AG08395 (cell line): ENCODE results near the gene ALDH3A1.
A peak's percentile ranks its signal among the peaks of the same experiment; 100 is the strongest.
"Not testable (repeated sequence)": the region's sequence is repeated elsewhere in the genome, so short reads cannot be mapped to it uniquely, and the experiment has no call there.

Experiments used
- DNase-seq: peaks from one replicate; pipeline ENCODE4 v3.0.0; 2012; ENCODE audit warnings: mixed read lengths, low spot score

Gene ALDH3A1

DNA sequence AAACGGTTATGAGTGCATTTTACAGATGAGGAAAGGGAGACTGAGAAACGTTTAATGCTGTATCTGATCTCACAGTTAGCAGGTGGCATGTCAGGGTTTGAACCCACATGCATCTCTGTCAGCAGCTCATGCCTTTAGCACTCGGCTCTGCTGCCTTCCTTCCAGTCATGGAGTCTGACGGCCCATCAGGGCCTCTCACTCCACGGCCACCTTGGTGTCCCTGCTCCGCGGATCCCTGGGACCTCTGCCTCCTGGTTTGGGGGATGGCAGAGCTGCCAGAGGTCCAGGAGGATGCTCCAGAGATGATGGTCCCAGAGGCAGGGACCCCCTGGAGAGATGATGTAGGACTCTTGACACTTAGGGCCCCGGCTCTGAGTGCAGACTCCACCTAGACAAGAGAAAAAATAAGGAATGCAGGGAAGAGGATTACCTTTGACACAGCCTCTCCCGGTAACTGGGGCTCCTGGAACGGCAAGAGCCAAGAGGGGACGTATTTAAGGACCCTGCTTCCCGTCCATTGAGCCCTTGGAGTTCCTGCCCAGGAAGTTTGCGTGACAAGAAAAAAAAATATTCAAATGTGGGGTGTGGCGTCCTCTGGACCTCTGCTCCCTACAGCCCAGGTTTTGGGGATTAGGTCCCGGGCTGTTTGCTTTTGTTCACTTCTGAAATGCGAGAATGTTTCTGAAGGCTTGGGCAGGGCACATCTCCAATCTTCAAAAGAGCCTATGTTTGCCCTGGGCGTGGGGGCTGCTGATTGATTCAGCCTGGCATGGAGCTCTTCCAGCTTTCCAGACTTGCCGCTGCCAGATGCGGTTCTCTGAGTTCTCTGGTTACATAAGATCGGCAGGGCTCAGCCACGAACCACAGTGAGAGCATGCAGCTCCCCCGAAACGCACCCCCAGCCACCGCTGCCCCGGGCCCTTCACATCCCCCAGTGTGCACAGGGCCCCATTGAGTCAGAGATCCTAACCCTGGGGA lies at the start of gene ALDH3A1:
TSS of gene ALDH3A1 (minus strand) at position 470 of the 978 bp plus-strand sequence. CDS start 3,169 bp downstream, outside the sequence.
- peak; percentile 53 for DNase-seq

DNA sequence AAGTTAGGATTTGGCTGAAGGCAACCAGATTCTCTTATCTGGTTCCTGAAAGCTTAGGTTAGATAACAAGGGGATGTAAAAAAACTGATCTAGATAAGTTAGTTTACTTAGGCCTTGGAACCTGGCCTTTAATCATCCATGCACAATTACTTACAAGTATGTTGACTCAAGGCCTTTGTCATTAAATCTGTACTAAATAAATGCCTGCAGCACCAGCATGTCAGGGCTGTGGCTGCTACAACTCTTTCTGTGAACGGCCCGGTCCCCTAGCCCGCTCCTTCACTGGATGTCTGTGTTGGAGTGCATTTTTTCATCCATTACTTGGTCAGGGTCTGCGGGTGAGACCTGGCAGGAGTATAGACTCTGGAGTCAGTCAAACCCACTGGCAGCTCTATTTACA lies 48.4 kb upstream of the ALDH3A1 start:
- DNase-seq = no peak

DNA sequence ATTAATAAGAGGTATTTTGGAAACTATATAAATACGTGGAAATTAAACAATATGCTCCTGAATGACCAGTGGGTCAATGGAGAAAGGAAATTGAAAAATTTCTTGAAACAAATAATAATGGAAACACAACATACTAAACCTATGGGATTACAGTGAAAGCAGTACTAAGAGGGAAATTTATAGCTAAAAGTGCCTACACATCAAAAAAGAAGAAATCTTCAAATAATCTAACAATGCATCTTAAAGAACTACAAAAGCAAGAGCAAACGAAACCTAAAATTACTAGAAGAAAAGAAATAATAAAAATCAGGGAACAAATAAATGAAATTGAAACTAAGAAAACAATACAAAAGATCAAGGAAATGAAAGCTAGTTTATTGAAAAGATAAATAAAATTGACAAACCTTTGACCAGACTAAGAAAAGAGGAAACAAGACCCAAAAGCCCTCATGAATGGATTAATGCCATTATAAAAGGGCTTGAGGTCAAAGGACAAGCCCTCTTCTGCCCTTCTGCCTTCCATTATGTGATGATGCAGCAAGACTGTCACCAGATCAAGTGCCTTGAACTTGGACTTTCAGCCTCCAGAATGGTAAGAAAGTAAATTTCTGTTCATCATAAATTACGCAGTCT lies 43.9 kb upstream of the ALDH3A1 start:
- no peak for DNase-seq

DNA sequence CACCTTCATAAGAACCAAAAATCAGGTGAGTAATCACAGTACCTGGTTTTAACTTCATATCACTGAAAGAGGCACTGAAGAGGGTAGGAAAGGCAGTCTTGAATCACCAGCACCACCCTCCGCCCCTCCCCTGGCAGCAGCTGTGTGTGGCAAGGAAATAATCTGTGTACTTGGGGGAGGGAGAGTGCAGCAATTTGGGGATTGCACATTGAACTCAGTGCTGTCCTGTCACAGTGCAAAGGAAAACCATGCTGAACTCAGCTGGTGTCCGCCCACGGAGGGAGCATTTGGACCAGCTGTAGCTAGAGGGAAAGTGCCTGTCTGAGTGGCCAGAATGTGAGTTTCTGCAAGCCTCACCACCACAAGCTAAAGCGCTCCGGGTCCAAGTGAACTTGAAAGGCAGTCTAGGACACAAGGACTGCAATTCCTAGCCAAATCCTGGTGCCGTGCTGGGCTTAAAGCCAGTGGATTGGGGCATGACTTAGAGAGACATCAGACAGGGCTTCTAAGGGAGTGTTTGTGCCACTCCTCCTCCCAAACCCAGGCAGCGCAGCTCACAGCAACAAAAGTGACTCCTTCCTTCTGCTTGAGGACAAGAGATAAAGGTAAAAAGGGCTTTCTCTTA lies 39.7 kb upstream of the ALDH3A1 start:
- DNase-seq = peak; percentile 7

DNA sequence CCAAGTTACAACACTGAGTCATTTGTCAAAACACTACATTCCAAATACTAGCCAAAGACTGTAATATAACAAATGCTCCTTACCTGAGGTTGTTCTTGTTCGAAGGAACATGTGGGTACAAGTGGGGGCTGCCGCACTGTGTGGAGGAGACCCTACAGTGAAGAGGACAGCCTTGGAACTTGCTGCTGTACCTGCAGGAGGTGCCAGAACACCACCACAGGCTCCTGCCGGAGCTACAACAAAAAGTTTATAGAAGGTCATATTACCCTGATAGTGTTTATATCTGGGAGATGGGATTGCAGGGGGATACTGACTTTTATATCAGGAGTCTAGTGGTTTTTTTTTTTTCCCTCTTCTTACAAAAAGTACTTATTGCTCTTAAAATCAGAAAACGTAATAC lies 37.8 kb upstream of the ALDH3A1 start:
- DNase-seq = no peak

DNA sequence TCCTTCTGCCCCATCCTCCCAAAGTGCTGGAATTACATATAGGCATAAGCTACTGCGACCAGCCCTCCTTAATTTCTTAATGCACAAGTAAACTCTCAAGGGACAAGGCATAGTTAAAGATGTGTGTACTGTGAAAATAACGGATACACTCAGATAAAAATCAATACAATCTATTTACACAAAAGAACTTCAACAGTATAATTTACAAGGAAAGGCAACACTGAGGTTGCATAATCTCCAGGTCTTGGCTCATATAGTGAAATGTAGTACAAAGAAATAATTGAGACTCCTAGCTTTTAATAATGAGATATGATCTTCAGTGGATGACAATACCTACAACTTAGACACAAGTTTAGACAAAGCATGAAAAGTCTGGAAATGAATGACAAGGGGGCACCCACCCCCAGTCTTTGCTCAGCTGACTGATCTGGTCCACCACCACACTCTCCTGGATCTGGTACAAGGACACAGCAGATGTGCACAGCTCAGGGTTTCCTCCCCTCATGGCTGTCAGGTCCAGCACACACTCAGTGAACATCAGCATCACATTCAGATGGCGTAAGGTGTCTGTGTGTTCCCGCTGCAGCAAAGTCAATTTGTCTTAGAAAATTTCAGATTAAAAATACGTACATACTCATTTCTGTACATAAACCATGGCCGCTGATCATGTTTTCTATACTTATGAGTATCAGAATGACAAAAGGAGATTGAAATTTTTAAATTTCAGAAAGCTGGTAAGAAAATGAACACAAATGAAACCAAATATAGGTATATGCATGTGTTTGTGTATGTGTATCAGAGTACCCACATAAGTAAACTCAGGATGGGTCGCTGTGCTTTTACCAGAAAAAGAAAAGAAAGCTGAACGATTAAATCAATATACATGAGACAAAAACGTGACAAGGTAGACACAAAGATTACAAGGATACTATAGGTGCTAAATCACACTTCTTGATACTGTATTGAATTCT lies 33.7 kb upstream of the ALDH3A1 start:
- no peak for DNase-seq

DNA sequence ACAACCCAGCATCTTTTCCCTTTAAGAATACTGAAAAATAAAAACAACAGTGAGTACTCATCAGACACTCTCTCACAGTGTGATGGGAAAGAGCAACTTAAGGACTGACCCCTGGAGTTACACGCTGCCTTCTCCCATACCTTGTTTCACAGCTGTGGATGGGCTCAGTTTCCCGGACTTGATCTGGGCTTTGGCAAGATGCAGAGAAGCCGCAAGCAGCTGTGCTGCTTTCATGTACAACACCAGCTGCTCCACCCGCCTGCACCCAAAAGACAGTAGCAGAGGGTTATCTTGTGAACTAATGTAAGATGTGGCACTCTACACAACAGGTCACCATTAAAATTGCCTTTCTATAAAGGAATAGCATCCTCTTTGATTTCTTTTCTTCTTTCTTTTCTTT lies 32.7 kb upstream of the ALDH3A1 start:
- DNase-seq = no peak

DNA sequence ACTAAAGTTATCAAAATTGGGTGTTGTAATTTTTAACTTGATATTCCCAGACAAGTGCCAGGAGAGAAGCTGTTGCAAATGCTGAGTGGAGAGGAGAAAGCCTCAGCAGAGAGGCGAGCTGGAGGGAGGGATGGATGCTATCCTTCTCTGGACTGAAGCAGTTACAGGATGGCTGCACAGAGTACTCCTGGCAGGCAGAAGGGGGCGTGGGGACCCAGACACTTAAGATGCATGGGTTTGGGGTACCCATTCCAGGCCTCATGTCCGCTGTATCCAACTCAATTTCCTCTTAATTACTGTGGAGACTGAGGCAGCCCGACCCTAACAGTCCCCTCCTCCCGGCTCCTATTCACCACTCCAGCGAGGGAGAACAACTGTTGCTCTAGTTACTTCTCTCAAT lies 25.4 kb upstream of the ALDH3A1 start:
- DNase-seq = no peak

DNA sequence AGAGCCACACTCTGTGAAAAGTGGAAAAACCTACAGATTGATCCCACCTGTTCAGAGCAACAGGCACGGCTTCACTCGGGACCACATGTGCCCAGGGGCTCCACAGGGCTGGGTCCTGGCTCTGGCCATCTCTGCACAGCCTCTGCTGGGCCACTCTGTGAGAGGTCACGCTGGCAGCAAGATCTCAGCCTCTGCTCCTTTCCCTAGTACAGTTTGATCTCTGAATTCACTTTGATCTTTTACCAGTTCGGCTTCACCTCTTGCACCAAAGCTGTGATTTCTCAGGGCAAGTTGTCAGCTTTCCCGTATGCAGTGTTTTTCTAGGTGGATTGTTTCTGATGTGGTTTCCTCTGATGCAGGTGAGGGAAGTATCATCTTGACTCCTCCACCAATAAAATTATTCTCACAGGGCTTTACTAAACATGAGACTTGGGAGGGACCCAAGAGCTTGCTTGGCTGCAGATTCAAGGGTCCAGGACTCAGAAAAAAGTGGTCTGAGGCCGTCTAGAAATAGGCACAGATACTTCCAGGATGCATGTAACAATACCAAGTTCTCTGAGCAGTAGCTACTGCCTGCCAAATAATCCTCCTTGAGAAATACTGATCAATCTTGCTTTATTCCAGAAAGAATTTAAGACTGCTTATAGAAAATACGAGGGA lies 24.0 kb upstream of the ALDH3A1 start:
- no peak for DNase-seq

DNA sequence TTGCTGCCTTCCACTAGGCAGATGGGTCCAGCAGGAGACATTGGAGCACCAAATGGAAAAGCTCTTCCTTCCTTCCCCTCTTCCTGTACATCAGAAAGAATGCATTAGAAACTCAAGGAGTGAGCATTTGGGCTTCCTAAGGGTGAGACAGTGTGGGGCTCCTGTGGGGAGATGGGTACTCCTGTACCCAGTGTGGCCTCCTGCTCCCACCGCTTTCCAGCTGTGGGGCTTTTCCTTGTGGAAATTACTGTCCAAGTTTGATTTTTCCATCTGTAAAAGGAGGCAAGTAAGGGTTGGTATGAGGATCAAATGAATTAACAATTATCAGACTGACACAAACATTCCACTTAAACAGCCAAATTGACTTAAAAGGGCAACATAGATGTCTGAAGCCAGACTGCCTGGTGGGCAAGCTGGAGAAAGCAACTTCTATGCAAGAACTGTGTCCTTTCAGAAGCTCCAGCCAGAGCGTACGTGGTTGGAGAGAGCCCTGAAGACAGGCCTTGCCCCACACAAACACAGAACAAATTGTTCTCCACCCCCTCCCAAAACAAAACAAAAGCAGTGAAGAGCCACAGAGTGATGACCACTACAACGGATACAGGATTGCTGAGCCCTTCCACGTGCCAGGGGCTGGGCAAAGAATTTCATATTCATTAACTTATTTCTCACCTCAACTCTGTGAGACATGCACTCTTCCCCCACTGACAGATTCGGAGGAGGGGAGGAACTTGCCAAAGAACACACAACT lies 23.1 kb upstream of the ALDH3A1 start:
- no peak for DNase-seq

DNA sequence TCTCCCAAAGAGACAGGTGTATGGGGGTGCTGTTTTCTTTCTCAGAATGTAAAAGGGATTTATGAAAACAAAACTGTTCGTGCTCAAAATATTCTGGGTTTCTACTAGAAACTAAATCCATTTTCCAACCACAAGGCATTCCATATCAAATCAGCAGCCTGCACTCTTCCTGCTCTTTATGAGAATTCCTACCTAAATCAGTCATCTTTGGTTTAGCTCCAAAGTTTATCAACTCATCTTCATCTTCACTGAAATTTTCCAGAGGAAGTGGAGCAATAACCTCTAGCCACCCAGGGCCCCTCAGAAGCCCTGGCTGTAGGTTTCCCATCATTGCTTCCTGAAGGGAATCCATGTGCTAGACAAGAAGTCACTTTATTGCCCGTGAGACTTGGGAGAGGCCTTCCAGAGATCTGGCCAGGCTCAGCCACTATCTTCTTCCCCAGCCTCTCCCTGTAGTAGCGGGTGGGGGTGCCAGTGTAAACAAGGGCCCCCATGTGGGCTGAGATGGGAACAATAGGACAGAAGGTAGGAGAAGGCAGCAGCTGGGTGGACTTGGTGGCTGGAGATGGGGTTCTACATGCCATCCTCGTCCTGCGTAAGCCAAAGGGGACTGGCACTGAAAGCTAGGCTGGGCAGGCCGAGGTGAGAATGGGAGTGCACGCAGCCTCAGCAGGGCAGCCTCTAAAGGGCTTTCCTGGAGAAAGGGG lies 22.0 kb upstream of the ALDH3A1 start:
- peak; percentile 86 for DNase-seq

DNA sequence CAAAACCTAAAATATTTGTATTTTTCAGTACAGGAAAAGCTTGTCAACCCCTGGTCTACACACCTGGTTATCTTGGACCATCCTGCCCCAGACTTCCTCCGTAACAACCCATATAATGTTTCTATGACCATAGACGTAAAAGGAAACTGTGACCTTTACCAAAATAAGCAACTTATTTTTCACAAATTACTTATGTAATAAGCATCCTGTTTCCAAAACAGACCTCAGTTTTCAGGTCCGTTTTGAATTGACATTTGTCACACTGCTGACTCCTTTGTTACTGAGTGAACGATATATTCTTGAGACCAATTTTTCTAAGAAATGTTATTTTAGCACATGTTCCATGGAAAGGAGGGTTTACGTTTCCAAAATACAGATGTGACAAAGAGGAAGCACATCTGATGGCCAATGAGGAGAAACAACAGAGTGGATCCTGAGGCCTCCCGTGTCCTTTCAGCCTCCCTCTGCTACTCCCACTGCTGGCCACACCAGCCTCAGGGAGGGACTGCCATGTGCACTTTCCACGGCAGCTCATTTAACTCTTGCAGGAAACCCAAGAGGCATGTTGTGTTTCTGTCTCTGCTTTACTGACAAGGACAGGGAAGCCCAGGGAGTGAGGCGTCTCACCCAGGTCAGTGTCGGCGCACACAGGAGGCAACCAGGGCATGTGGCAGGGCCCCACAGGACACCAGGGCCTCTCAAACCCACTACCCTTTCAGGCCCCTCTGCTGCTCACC lies 20.1 kb upstream of the ALDH3A1 start:
- no peak for DNase-seq

DNA sequence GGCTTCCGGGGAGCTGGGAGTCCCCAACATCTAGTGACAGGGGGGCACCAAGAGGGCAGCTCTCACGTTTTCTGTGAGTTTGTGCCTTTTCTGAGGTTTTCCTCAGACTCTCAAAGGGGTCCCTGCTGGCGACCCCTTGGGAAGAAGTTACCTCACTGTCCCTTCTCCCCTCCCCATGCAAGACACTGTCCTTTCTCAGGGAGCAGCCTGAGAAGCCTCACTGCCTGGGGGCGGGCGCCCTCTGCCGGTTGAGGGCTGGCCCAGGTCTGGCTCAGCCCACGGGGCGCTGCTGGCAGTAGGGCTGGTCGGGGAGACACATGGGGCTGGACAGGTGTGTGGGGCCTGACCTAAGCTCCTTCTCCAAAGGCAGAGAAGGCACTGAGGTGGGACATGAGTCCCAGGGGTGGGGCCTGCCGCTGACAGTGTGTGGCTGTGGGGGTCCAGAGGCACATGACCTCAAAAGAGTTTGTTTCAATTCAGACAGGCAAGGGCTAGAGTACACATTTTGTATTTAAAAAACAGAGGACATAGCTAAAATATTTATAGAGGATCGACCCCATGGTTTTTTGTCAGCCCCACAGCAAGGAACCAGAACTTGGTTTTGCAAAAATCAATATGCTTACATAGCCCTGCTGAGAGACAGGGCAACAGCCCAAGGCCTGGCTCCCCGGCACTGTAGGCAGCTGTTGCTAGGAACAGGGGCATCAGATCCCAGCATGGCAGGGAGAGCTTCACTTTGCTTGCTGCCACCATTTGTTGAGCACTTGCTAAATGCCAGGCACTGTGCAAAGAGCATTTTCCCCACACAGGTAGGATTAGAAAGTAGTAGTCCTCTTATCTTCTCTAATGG lies 18.5 kb upstream of the ALDH3A1 start:
- DNase-seq = peak; percentile 79

DNA sequence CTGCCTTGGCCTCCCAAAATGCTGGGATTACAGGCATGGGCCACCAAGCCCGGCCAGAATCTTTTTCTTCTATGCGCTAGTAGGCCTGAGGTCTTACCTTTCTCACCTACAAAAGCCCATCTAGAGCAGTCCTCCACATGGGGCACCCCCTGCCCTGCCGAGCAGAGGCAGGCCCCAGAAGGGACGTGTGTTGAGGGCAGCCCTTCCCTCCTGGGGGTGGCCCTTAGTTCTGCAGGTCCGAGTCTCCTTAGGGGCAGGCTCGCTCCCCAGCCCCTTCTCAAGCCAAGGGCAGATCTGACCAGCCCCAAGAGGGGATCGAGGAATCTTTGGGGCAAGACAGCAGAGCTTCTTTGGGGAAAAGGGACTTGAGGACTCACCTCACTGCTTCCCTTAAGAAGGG lies 17.9 kb upstream of the ALDH3A1 start:
- no peak for DNase-seq

DNA sequence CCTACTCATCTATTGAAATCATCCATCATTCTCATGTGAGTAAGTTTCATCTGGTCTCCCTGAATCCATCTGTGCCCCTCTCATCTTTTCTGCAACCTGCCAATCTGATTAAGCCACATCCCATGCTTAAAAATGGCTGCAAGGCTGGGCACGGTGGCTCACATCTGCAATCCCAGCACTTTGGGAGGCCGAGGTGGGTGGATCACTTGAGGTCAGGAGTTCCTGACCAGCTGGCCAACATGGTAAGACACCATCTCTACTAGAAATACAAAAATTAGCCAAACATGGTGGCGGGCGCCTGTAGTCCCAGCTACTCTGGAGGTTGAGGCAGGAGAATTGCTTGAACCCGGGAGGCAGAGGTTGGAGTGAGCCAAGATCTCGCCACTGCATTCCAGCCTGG lies 15.9 kb upstream of the ALDH3A1 start:
- DNase-seq = not testable (repeated sequence)

DNA sequence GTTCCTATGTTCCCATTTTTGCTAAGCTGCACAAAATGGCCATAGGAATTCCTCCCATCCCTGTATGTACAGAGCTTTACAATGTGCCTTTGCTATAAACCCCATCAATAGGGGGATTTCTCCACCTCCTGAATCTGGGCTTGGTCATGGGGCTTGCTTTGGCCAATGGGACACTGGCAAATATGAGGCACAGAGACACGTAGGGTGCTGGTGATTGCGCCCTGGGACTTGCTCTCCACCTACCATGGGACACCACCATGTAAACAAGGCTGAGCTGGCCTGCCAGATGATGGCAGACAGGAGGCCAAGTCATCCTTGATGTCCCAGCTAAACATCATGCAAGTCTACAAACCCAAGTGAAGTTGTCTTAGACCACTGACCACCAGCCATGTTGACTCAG lies 15.3 kb upstream of the ALDH3A1 start:
- no peak for DNase-seq

DNA sequence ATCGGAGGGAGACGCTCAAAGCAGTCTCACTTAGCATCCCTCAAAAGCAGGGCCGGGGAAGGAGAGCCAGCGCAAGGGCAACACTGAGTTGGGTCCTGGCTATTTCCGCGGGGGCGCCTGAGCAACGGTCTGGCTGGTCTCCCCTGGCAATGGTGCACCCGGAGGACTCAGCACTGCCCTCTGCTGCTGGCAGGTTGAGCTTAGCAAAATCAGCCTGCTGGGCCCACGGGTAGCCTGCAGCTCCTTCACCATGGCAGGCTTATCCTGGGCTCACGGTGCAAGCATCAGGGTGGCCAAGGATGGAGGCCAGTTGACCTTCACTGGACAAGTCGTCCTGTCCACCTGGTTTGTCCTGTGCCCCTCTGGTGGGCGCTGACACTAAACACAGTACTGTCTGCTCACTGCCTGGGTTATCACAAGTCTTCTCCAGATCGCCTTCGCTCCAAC lies 14.4 kb upstream of the ALDH3A1 start:
- peak; percentile 87 for DNase-seq

DNA sequence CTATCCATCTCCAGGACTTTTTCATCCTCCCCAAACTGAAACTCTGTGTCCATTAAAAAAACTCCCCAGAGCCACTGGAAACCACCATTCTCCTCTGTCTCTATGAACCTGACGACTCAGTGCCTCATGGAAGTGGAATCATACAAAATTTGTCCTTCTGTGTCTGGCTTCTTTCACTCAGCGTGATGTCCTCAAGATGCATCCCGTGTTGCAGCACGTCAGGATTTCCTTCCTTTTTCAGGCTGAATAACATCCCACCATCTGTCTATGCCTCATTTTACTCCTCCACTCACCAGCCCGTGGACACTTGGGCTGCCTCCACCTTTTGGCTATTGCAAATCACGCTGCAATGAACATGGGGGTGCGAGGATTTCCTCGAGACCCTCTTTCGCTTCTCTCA lies 12.6 kb upstream of the ALDH3A1 start:
- DNase-seq = no peak
